ENCODE data around the gene CHL1. TPM values are rescaled to one million over a fixed set of nuclear protein-coding genes. Genes with fewer than 3 reads are reported as not detected.

The CHL1 gene
- total RNA-seq, 1 experiment from 2014 or later = not detected

- no peak for DNase-seq (ENCODE audit: low read depth)
Observed at GRCh38 chr3:217948-218347, 21.4 kb downstream of the CHL1 start.

- no peak for DNase-seq (ENCODE audit: low read depth)
Observed at GRCh38 chr3:228442-229182, 32.0 kb downstream of the CHL1 start.

- DNase-seq (ENCODE audit: low read depth) = no peak
Observed at GRCh38 chr3:229183-229661, 32.7 kb downstream of the CHL1 start.

- no peak for DNase-seq (ENCODE audit: low read depth)
Observed at GRCh38 chr3:236881-237280, 40.3 kb downstream of the CHL1 start.

- DNase-seq (ENCODE audit: low read depth) = no peak
Observed at GRCh38 chr3:242602-243355, 46.2 kb downstream of the CHL1 start.

- no peak for DNase-seq (ENCODE audit: low read depth)
Observed at GRCh38 chr3:243356-243725, 46.8 kb downstream of the CHL1 start.

- DNase-seq (ENCODE audit: low read depth) = no peak
Observed at GRCh38 chr3:244041-244440, 47.5 kb downstream of the CHL1 start.

- no peak for DNase-seq (ENCODE audit: low read depth)
Observed at GRCh38 chr3:247916-248315, 51.4 kb downstream of the CHL1 start.

- DNase-seq (ENCODE audit: low read depth) = no peak
Observed at GRCh38 chr3:248864-249520, 52.4 kb downstream of the CHL1 start.

GRCh38 chr3:249587-250262, 53.2 kb downstream of the CHL1 start:
- no peak for DNase-seq (ENCODE audit: low read depth)

- no peak for DNase-seq (ENCODE audit: low read depth)
Observed at GRCh38 chr3:256501-256900, 59.9 kb downstream of the CHL1 start.

GRCh38 chr3:257826-258225, 61.3 kb downstream of the CHL1 start:
- DNase-seq (ENCODE audit: low read depth) = no peak

- no peak for DNase-seq (ENCODE audit: low read depth)
Observed at GRCh38 chr3:260898-261297, 64.3 kb downstream of the CHL1 start.

GRCh38 chr3:263393-263792, 66.8 kb downstream of the CHL1 start:
- no peak for DNase-seq (ENCODE audit: low read depth)

GRCh38 chr3:264394-265156, 68.0 kb downstream of the CHL1 start:
- DNase-seq (ENCODE audit: low read depth) = no peak

- no peak for DNase-seq (ENCODE audit: low read depth)
Observed at GRCh38 chr3:267101-267500, 70.5 kb downstream of the CHL1 start.

GRCh38 chr3:270688-271087, 74.1 kb downstream of the CHL1 start:
- no peak for DNase-seq (ENCODE audit: low read depth)

- no peak for DNase-seq (ENCODE audit: low read depth)
Observed at GRCh38 chr3:274927-275326, 78.4 kb downstream of the CHL1 start.

GRCh38 chr3:277873-278272, 81.3 kb downstream of the CHL1 start:
- no peak for DNase-seq (ENCODE audit: low read depth)

- DNase-seq (ENCODE audit: low read depth) = no peak
Observed at GRCh38 chr3:278300-279064, 81.9 kb downstream of the CHL1 start.

All from LHCN-M2 (cell line).